ENCODE measurements around the gene CCDC78.

The CCDC78 gene

GRCh38 chr16:682493-683395 lies 43.5 kb downstream of the CCDC78 start:
- no peak for DNase-seq (ENCODE audit: low read depth, low spot score)
- H3K27ac ChIP-seq: peak overlapping the region; percentile 79

- DNase-seq (ENCODE audit: low read depth, low spot score): no peak
- H3K27ac ChIP-seq: peak overlapping the region; percentile 84
Measured at GRCh38 chr16:681746-682427, 44.4 kb downstream of the CCDC78 start.

- no peak for DNase-seq (ENCODE audit: low read depth, low spot score)
- peak overlapping the region; percentile 84 for H3K27ac ChIP-seq
Measured at GRCh38 chr16:680967-681745, 45.1 kb downstream of the CCDC78 start.

GRCh38 chr16:680625-680945 lies 45.7 kb downstream of the CCDC78 start:
- peak overlapping the region; percentile 84 for H3K27ac ChIP-seq
- no peak for DNase-seq (ENCODE audit: low read depth, low spot score)

- DNase-seq (ENCODE audit: low read depth, low spot score): peak; percentile 20
Measured at GRCh38 chr16:679814-680624, 46.2 kb downstream of the CCDC78 start, which contains the start of gene STUB1. STUB1 (plus strand) TSS chr16:680410; CDS start chr16:680526, 116 bp downstream.

GRCh38 chr16:678858-679813 lies 47.1 kb downstream of the CCDC78 start:
- peak overlapping the region; percentile 84 for H3K27ac ChIP-seq
- no peak for DNase-seq (ENCODE audit: low read depth, low spot score)

More at GRCh38 chr16:679814-680624, 46.2 kb downstream of the CCDC78 start, which contains the start of gene STUB1:
- peak within 1 kb of the TSS; percentile 84 for H3K27ac ChIP-seq

- no peak for DNase-seq (ENCODE audit: low read depth, low spot score)
- H3K27ac ChIP-seq: no peak overlapping the region
Measured at GRCh38 chr16:678209-678857, 47.9 kb downstream of the CCDC78 start.

- peak overlapping the region; percentile 58 for H3K27ac ChIP-seq
- DNase-seq (ENCODE audit: low read depth, low spot score): no peak
Measured at GRCh38 chr16:677316-678190, 48.7 kb downstream of the CCDC78 start.

- DNase-seq (ENCODE audit: low read depth, low spot score): peak; percentile 91
- H3K27ac ChIP-seq: peak overlapping the region; percentile 58
Measured at GRCh38 chr16:676913-677312, 49.3 kb downstream of the CCDC78 start.

- H3K27ac ChIP-seq: peak overlapping the region; percentile 58
- DNase-seq (ENCODE audit: low read depth, low spot score): no peak
Measured at GRCh38 chr16:676565-676902, 49.7 kb downstream of the CCDC78 start.

GRCh38 chr16:675884-676564 lies 50.2 kb downstream of the CCDC78 start:
- H3K27ac ChIP-seq: peak overlapping the region; percentile 58
- DNase-seq (ENCODE audit: low read depth, low spot score): no peak

- no peak for DNase-seq (ENCODE audit: low read depth, low spot score)
- H3K27ac ChIP-seq: peak within 1 kb of the TSS; percentile 58
Measured at GRCh38 chr16:674968-675883, 51.0 kb downstream of the CCDC78 start, which contains the start of gene RHBDL1. RHBDL1 (plus strand) TSS chr16:675671; CDS start chr16:675791, 120 bp downstream.

- peak overlapping the region; percentile 39 for H3K27ac ChIP-seq
- DNase-seq (ENCODE audit: low read depth, low spot score): no peak
Measured at GRCh38 chr16:674214-674881, 51.9 kb downstream of the CCDC78 start.

GRCh38 chr16:673399-673991 lies 52.7 kb downstream of the CCDC78 start:
- peak overlapping the region; percentile 39 for H3K27ac ChIP-seq
- DNase-seq (ENCODE audit: low read depth, low spot score): no peak

- DNase-seq (ENCODE audit: low read depth, low spot score): no peak
Measured at GRCh38 chr16:672851-673250, 53.4 kb downstream of the CCDC78 start.

More at GRCh38 chr16:672851-673250, 53.4 kb downstream of the CCDC78 start:
- H3K27ac ChIP-seq: peak overlapping the region; percentile 39
